Nephron progenitor cell (in vitro differentiated cells): ENCODE measurements around the gene SSR1.
A peak's percentile ranks its signal among the peaks of the same experiment; 100 is the strongest.

Experiments used
- DNase-seq: peaks from one replicate; pipeline ENCODE4 v3.0.0; 2021
- H3K27ac Mint-ChIP-seq: 2 replicates; pipeline ENCODE4 v1.8.0; 2021; ENCODE audit warnings: mild to moderate bottlenecking, moderate library complexity, mixed read lengths
- H3K27me3 Mint-ChIP-seq: 2 replicates; pipeline ENCODE4 v1.8.0; 2021; ENCODE audit warnings: mild to moderate bottlenecking, low read depth, mixed read lengths; ENCODE audit not compliant: poor library complexity
- H3K36me3 Mint-ChIP-seq: 2 replicates; pipeline ENCODE4 v1.8.0; 2021; ENCODE audit warnings: low read depth, mixed read lengths
- H3K4me1 Mint-ChIP-seq: 2 replicates; pipeline ENCODE4 v1.8.0; 2021; ENCODE audit warnings: mixed read lengths
- H3K4me3 Mint-ChIP-seq: 2 replicates; pipeline ENCODE4 v1.8.0; 2021; ENCODE audit warnings: mild to moderate bottlenecking, moderate library complexity, mixed read lengths
- H3K9me3 Mint-ChIP-seq: 2 replicates; pipeline ENCODE4 v1.8.0; 2021; ENCODE audit warnings: mild to moderate bottlenecking, moderate library complexity, mixed read lengths
- CTCF ChIP-seq: fragments of 200-600 bp; sonication (generic); IDR thresholded peaks from 2 replicates; pipeline ENCODE4 v1.5.0; 2021; ENCODE audit warnings: antibody characterized with exemption

SSR1 gene

GRCh38 chr6:7241160-7241559 lies 71.8 kb downstream of the SSR1 start:
- peak overlapping the region; percentile 64 for H3K27ac Mint-ChIP-seq
- no peak overlapping the region for H3K4me3 Mint-ChIP-seq
- peaks cover 69% of the 10 kb centered on the region for H3K4me1 Mint-ChIP-seq
- no peak for TF ChIP-seq CTCF
- DNase-seq: no peak
- H3K9me3 Mint-ChIP-seq: no peaks in the 10 kb centered on the region
- peaks cover 4% of the 10 kb centered on the region for H3K27me3 Mint-ChIP-seq
- peaks cover 8% of the 10 kb centered on the region for H3K36me3 Mint-ChIP-seq

GRCh38 chr6:7240351-7240750 lies 72.6 kb downstream of the SSR1 start:
- Mint-ChIP-seq H3K27ac (peak overlapping the region; percentile 86), H3K9me3 (no peaks in the 10 kb centered on the region), H3K27me3 (peaks cover 4% of the 10 kb centered on the region), H3K36me3 (peaks cover 16% of the 10 kb centered on the region), H3K4me3 (no peak overlapping the region), H3K4me1 (peaks cover 77% of the 10 kb centered on the region)
- no peak for TF ChIP-seq CTCF
- DNase-seq: no peak

DNA sequence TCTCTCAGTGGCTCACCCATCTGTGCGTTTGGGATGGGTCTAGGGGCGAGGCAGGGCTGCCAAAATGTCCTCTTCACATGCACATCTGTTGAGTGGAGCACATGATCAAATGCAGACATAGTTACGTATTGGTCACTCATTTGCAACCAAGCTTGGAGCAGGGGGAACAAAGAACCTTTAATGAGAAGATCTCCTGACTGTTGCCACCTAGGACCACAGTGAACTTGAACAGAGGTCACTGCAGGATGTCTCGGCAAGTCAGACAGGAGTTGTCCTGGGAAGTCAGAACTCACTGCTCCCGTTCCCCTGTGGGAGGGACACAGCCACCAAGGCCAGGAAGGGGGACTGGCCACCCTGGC lies 73.4 kb downstream of the SSR1 start:
- Mint-ChIP-seq H3K9me3 (no peaks in the 10 kb centered on the region), H3K4me1 (peaks cover 81% of the 10 kb centered on the region), H3K27me3 (peaks cover 4% of the 10 kb centered on the region), H3K27ac (no peak overlapping the region), H3K4me3 (no peak overlapping the region), H3K36me3 (peaks cover 22% of the 10 kb centered on the region)
- TF ChIP-seq CTCF: no peak
- no peak for DNase-seq

- Mint-ChIP-seq H3K4me3 (no peak overlapping the region), H3K9me3 (no peaks in the 10 kb centered on the region), H3K4me1 (peaks cover 81% of the 10 kb centered on the region), H3K27ac (no peak overlapping the region), H3K27me3 (peaks cover 4% of the 10 kb centered on the region), H3K36me3 (peaks cover 27% of the 10 kb centered on the region)
- DNase-seq: peak; percentile 80
- peak; percentile 50 for TF ChIP-seq CTCF
Observed at GRCh38 chr6:7238900-7239589, 74.0 kb downstream of the SSR1 start.

GRCh38 chr6:7238526-7238899 lies 74.5 kb downstream of the SSR1 start:
- no peak overlapping the region for H3K27ac Mint-ChIP-seq
- H3K27me3 Mint-ChIP-seq: peaks cover 4% of the 10 kb centered on the region
- peaks cover 78% of the 10 kb centered on the region for H3K4me1 Mint-ChIP-seq
- no peaks in the 10 kb centered on the region for H3K9me3 Mint-ChIP-seq
- TF ChIP-seq CTCF: no peak
- no peak for DNase-seq
- H3K36me3 Mint-ChIP-seq: peaks cover 32% of the 10 kb centered on the region
- no peak overlapping the region for H3K4me3 Mint-ChIP-seq

DNA sequence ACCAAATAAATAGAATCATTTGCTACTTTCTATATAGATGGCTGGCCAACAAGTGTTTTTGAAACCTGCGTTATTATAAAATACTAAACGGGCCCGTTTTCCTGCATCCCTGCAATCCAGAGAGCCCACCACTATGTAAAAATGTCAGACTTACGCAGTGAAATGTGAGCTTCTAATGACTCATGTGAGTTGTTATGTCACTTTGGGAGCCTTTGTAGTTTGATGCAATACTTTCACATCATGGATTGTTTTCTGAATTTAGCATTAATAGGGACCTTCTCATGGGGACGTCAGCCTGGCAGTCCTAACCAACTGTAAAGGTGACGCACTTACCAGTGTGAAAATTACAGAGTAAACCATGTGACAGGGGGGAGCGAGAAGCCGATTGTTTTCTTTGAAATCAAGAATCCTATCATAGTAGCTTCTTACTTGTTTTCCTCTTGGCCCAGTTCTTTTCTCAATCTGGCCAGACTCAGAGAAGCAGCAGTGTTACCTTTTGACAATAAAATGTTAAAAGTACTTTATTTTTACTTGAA lies 75.3 kb downstream of the SSR1 start:
- no peaks in the 10 kb centered on the region for H3K27me3 Mint-ChIP-seq
- no peaks in the 10 kb centered on the region for H3K9me3 Mint-ChIP-seq
- DNase-seq: no peak
- H3K4me3 Mint-ChIP-seq: no peak overlapping the region
- H3K27ac Mint-ChIP-seq: no peak overlapping the region
- peaks cover 70% of the 10 kb centered on the region for H3K4me1 Mint-ChIP-seq
- H3K36me3 Mint-ChIP-seq: peaks cover 33% of the 10 kb centered on the region
- no peak for TF ChIP-seq CTCF
